HEK293 (cell line): ENCODE data around the gene DAPP1.

Experiments
- CTCF ChIA-PET: fragments of 350-600 bp; formaldehyde crosslinking; extraction: SDS; loops from one replicate; lab custom pipeline; 2021; ENCODE audit warnings: antibody characterized with exemption; lab: Yijun Ruan, JAX
- POLR2A ChIA-PET: fragments of 300-600 bp; formaldehyde crosslinking; extraction: SDS; loops from one replicate; lab custom pipeline; 2020; ENCODE audit warnings: antibody characterized with exemption, inconsistent platforms; lab: Yijun Ruan, JAX
- H3K27ac ChIP-seq: fragments of 200-500 bp; sonication (Bioruptor generic); 2 replicates; pipeline ENCODE4 v1.5.1; 2014; ENCODE audit warnings: low read depth, low read length, control low read depth, inconsistent platforms; ENCODE audit errors: extremely low read depth
- H3K36me3 ChIP-seq, 2 experiments: fragments of 200-500 bp in 1 of 2; sonication (Bioruptor generic) in 1 of 2; 1 replicate in 1 of 2; 2 replicates in 1 of 2; pipeline ENCODE4 v1.5.1; 2014 to 2017; ENCODE audit warnings: inconsistent platforms in 2 of 2, low read length in 2 of 2; ENCODE audit not compliant: control insufficient read depth in 2 of 2, insufficient read depth in 1 of 2
- H3K4me1 ChIP-seq: fragments of 200-500 bp; sonication (Bioruptor generic); 2 replicates; pipeline ENCODE4 v1.5.1; 2014; ENCODE audit warnings: mild to moderate bottlenecking, low read length, inconsistent platforms; ENCODE audit not compliant: control insufficient read depth, insufficient read depth
- H3K4me3 ChIP-seq: 2 replicates; pipeline ENCODE4 v1.5.1; 2011; ENCODE audit warnings: low read depth, mild to moderate bottlenecking, control low read depth, low read length, moderate library complexity
- H3K9me3 ChIP-seq: fragments of 200-500 bp; sonication (Bioruptor generic); 2 replicates; pipeline ENCODE4 v1.5.1; 2014; ENCODE audit warnings: low read depth, low read length, inconsistent platforms; ENCODE audit not compliant: control insufficient read depth, insufficient read depth
- EGR2 ChIP-seq: fragments of 450-650 bp; formaldehyde crosslinking; IDR thresholded peaks from 2 replicates; pipeline ENCODE4 v1.5.1; 2016; ENCODE audit warnings: low read depth, missing biosample characterization, missing genetic modification characterization
- GLI2 ChIP-seq: fragments of 450-650 bp; formaldehyde crosslinking; IDR thresholded peaks from 2 replicates; pipeline ENCODE4; 2017; ENCODE audit warnings: missing biosample characterization, missing genetic modification characterization, low read depth, borderline replicate concordance
- GLIS1 ChIP-seq: fragments of 450-650 bp; formaldehyde crosslinking; IDR thresholded peaks from 2 replicates; pipeline ENCODE4 v1.5.1; 2016; ENCODE audit warnings: missing biosample characterization, missing genetic modification characterization
- HIC1 ChIP-seq: fragments of 450-650 bp; formaldehyde crosslinking; IDR thresholded peaks from 2 replicates; pipeline ENCODE4 v1.5.1; 2016; ENCODE audit warnings: missing biosample characterization, missing genetic modification characterization
- IKZF3 ChIP-seq: fragments of 450-650 bp; IDR thresholded peaks from 2 replicates; pipeline ENCODE4 v1.5.0; 2018; ENCODE audit warnings: missing biosample characterization, mild to moderate bottlenecking, missing genetic modification characterization, moderate library complexity
- RBAK ChIP-seq: fragments of 450-650 bp; formaldehyde crosslinking; IDR thresholded peaks from 2 replicates; pipeline ENCODE4 v1.5.1; 2016; ENCODE audit warnings: missing biosample characterization, missing genetic modification characterization
- TCF7L2 ChIP-seq: IDR thresholded peaks from 2 replicates; pipeline ENCODE4 v1.6.1; 2011; ENCODE audit warnings: low read depth, mild to moderate bottlenecking, inconsistent platforms, low read length, moderate library complexity, borderline replicate concordance
- YY1 ChIP-seq: fragments of 450-650 bp; formaldehyde crosslinking; IDR thresholded peaks from 2 replicates; pipeline ENCODE4 v1.5.1; 2018; ENCODE audit warnings: missing biosample characterization, missing genetic modification characterization
- ZBTB17 ChIP-seq: fragments of 450-650 bp; formaldehyde crosslinking; IDR thresholded peaks from 2 replicates; pipeline ENCODE4 v1.5.1; 2016; ENCODE audit warnings: missing biosample characterization, missing genetic modification characterization
- ZBTB44 ChIP-seq: fragments of 450-650 bp; IDR thresholded peaks from 2 replicates; pipeline ENCODE4 v1.5.1; 2018; ENCODE audit warnings: missing biosample characterization, mild to moderate bottlenecking, missing genetic modification characterization
- ZNF18 ChIP-seq: fragments of 450-650 bp; formaldehyde crosslinking; IDR thresholded peaks from 2 replicates; pipeline ENCODE4 v1.5.1; 2016; ENCODE audit warnings: missing biosample characterization, missing genetic modification characterization
- ZNF202 ChIP-seq: fragments of 450-650 bp; formaldehyde crosslinking; IDR thresholded peaks from 2 replicates; pipeline ENCODE4 v1.5.1; 2016; ENCODE audit warnings: missing biosample characterization, missing genetic modification characterization, borderline replicate concordance
- ZNF280D ChIP-seq: fragments of 450-650 bp; formaldehyde crosslinking; IDR thresholded peaks from 2 replicates; pipeline ENCODE4 v1.5.1; 2016; ENCODE audit warnings: missing biosample characterization, missing genetic modification characterization
- ZNF37A ChIP-seq: fragments of 450-650 bp; IDR thresholded peaks from 2 replicates; pipeline ENCODE4 v1.5.1; 2018; ENCODE audit warnings: missing biosample characterization, missing genetic modification characterization
- ZNF404 ChIP-seq: fragments of 450-650 bp; formaldehyde crosslinking; IDR thresholded peaks from 2 replicates; pipeline ENCODE4 v1.5.1; 2017; ENCODE audit warnings: missing biosample characterization, missing genetic modification characterization
- ZNF426 ChIP-seq: fragments of 450-650 bp; formaldehyde crosslinking; IDR thresholded peaks from 2 replicates; pipeline ENCODE4 v1.5.1; 2017; ENCODE audit warnings: missing biosample characterization, missing genetic modification characterization, mild to moderate bottlenecking, inconsistent platforms, moderate library complexity
- ZNF433 ChIP-seq: fragments of 450-650 bp; formaldehyde crosslinking; IDR thresholded peaks from 2 replicates; pipeline ENCODE4 v1.5.1; 2016; ENCODE audit warnings: missing biosample characterization, missing genetic modification characterization, low read depth
- ZNF513 ChIP-seq: fragments of 450-650 bp; IDR thresholded peaks from 2 replicates; pipeline ENCODE4 v1.5.1; 2018; ENCODE audit warnings: missing biosample characterization, missing genetic modification characterization
- ZNF544 ChIP-seq: fragments of 450-650 bp; formaldehyde crosslinking; IDR thresholded peaks from 2 replicates; pipeline ENCODE4 v1.5.0; 2017; ENCODE audit warnings: missing biosample characterization, missing genetic modification characterization
- ZNF692 ChIP-seq: fragments of 450-650 bp; formaldehyde crosslinking; IDR thresholded peaks from 2 replicates; pipeline ENCODE4 v1.5.1; 2016; ENCODE audit warnings: missing biosample characterization, missing genetic modification characterization
- ZNF830 ChIP-seq: fragments of 450-650 bp; IDR thresholded peaks from 2 replicates; pipeline ENCODE4 v1.5.0; 2018; ENCODE audit warnings: missing biosample characterization, missing genetic modification characterization, low read depth, mild to moderate bottlenecking, moderate library complexity
- ZNF837 ChIP-seq: fragments of 450-650 bp; formaldehyde crosslinking; IDR thresholded peaks from 2 replicates; pipeline ENCODE4 v1.5.1; 2016; ENCODE audit warnings: missing biosample characterization, missing genetic modification characterization

The DAPP1 gene

GRCh38 chr4:99844048-99844447 is 27.4 kb downstream of the DAPP1 start:
- Histone ChIP-seq H3K4me1 (no peaks in the 10 kb centered on the region), H3K9me3 (no peaks in the 10 kb centered on the region), H3K36me3 (no peaks in the 10 kb centered on the region), H3K4me3 (no peak overlapping the region), H3K27ac (no peak overlapping the region)
- ChIA-PET POLR2A (no interaction called here), CTCF (no interaction called here)
- TF ChIP-seq ZNF830 (tag by site-specific recombination) (no peak), ZNF18 (tag by site-specific recombination) (no peak), EGR2 (tag by site-specific recombination) (no peak), ZNF837 (tag by site-specific recombination) (no peak), ZNF544 (tag by site-specific recombination) (no peak), ZNF202 (no peak), RBAK (no peak), TCF7L2 (no peak)

GRCh38 chr4:99845179-99845578 is 28.6 kb downstream of the DAPP1 start:
- Histone ChIP-seq H3K36me3 (no peaks in the 10 kb centered on the region), H3K4me3 (no peak overlapping the region), H3K4me1 (no peaks in the 10 kb centered on the region), H3K9me3 (no peaks in the 10 kb centered on the region), H3K27ac (no peak overlapping the region)
- ChIA-PET CTCF (interaction anchor here (0.7 kb wide), 2 partner anchors 19 to 34 kb away, joined by 3 to 4 read pairs; no protein-coding TSS in a partner anchor), POLR2A (no interaction called here)
- TF ChIP-seq ZNF280D (tag by site-specific recombination) (no peak), HIC1 (no peak), ZNF426 (no peak), ZNF513 (tag by site-specific recombination) (no peak), GLIS1 (tag by site-specific recombination) (no peak), ZNF692 (tag by site-specific recombination) (no peak), IKZF3 (tag by site-specific recombination) (no peak), ZNF37A (tag by site-specific recombination) (no peak), GLI2 (tag by site-specific recombination) (no peak), ZNF433 (tag by site-specific recombination) (no peak), YY1 (tag by site-specific recombination) (no peak), ZBTB44 (tag by site-specific recombination) (no peak), ZNF404 (tag by site-specific recombination) (no peak), ZBTB17 (no peak), RBAK (no peak)
